GM19238 (cell line): Measurements from ENCODE around the gene MFNG.
A peak's percentile ranks its signal among the peaks of the same experiment; 100 is the strongest.

Source experiments
- DNase-seq: peaks from one replicate; pipeline ENCODE4 v3.0.0; 2011; ENCODE audit warnings: low spot score; ENCODE audit not compliant: insufficient read length

MFNG gene

GRCh38 chr22:37448516-37449127, 37.6 kb downstream of the MFNG start:
- no peak for DNase-seq

DNA sequence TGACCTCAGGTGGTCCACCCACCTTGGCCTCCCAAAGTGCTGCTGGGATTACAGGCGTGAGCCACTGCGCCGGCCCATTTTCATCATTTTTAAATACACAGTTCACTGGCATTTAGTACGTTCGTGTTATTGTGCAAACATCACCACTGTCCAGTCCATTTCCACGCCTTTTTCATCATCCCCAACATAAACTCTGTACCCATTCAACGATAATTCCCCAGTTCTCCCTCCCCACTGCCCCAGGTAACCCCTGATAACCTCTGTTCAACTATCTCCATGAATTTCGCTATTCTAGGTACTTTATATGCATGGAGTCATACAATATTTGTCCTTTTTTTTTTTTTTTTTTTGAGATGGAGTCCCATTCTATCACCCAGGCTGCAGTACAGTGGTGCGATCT, 40.7 kb downstream of the MFNG start:
- no peak for DNase-seq

DNA sequence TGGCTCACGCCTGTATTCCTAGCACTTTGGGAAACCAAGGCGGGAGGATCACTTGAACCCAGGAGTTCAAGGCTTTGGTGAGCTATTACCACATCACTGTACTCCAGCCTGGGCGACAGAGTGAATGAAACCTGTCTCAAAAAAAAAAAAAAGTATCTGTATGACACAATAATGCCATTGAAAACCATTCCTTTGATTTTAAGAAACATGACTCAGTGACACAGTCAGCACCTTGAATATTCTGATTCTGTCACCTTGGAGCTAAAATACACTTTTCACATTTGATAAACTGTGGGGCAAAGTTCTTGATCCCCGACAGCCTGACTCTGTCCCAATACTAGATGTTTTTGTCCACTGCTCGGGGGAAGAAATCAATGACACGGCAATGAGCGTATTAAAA, 42.2 kb downstream of the MFNG start:
- DNase-seq: no peak

- DNase-seq: no peak
These were observed 43.1 kb downstream of the MFNG start for GRCh38 chr22:37443086-37443485.

GRCh38 chr22:37442537-37442936, 43.6 kb downstream of the MFNG start:
- no peak for DNase-seq

DNA sequence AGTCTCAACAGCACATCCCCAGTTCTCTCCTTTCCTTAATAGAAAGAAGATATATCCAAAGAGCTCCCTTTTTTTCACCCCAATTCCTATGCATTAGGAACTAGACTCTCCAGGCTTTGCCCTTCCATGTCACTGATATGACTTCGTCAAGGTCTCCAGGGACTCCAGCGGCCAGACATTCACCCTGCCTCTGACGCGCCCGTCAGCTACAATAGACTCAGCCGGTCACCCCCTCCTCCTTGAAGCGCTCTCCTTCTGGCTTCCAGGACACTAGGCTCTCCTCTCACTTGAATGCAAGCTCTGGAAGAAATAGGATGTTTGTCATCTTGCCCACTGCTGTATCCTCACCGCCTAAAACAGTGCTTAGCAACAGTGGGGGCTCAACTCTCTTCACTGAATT, 44.0 kb downstream of the MFNG start:
- DNase-seq: no peak

GRCh38 chr22:37440875-37441274, 45.3 kb downstream of the MFNG start:
- no peak for DNase-seq

DNA sequence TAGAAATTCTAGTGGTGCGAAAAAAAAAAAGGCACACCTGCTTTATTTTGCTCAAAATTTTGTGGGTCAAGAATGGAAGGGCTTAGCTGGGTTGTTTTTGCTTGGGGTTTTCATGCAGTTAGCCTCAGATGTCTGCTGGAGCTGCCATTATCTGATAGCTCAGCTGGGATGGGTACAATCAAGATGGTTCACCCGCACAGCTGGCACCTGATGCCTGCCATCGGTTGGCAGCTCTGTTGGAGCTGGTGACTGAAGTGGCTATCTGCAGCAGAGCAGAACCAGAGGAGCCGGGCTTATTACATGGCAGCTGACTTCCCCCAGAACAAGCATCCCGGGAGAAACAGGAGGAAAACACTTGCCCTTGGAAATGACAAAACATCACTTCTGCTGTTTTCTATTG, 46.8 kb downstream of the MFNG start:
- DNase-seq: no peak

DNA sequence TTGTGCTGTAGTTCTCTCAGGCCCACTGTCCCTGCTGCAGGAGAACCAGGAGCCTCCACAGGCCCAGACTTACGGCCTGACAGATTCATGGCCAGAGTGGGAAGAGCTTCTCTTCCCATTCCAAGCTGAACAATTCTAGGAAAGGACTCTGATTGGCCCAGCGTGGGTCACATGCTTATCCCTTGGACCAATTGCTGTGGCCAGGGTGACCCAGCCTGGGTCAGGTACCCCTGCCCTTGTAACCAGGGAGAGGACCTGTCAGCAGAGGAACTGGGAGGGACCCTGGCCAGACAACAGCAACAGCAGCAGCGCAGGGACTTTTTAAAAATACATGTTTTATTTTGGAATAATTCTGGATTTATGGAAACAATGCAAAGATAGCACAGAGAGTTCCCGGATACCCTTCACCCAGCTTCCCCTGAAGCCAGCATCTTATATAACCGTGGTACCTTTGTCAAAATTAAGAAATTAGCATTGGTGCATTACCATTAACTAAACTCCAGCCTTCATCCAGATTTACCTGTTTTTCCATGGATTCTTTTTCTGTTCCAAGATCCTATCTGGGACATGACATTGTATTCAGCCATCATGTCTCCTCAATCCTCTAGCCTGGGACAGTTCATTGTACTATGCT, 50.1 kb downstream of the MFNG start:
- no peak for DNase-seq

GRCh38 chr22:37433786-37434185, 52.4 kb downstream of the MFNG start:
- no peak for DNase-seq

GRCh38 chr22:37432708-37433054, 53.5 kb downstream of the MFNG start:
- no peak for DNase-seq

DNA sequence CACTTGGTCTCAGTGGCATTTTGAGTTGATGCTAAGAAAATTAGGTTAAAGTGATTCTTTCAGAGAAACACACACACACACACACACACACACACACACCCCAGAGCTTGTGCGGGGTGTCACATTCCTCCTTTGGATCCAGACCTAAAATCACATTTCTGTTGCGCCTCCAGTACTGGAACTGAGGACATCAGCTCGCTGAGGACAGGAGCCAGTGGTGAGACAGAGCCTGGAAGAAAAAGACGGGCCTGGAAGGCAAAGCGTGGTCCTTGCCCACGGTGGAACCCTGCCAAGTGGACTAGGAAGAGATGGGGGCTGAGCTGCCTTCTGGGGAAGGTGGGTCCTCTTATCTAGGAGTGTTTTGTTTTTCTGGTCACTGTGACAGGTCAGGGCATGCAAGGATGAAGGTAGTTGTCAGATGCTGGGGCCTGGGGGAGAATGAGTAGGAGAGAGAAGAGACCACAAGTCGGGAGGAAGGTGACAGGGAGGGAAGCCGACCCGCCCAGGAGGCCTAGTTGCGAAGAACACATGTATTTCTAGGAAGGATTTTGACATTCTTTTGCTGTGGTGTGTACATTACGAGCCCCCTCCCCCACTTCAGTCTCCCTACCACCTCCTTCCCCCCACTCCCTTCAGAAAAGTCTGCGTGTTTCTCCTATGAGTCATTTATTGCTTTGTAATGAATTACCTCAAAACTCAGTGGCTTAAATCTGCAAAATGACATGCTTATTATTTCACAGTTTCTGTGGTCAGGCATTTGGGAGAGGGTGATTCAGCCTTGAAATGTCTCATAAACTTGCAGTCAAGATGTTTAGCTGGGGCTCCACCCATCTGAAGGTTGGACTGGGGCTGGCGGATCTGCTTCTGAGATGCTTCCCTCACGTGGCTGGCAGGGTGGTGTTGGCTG, 54.1 kb downstream of the MFNG start:
- no peak for DNase-seq

GRCh38 chr22:37431366-37431765, 54.8 kb downstream of the MFNG start:
- DNase-seq: no peak

GRCh38 chr22:37430941-37431340, 55.2 kb downstream of the MFNG start:
- no peak for DNase-seq

DNA sequence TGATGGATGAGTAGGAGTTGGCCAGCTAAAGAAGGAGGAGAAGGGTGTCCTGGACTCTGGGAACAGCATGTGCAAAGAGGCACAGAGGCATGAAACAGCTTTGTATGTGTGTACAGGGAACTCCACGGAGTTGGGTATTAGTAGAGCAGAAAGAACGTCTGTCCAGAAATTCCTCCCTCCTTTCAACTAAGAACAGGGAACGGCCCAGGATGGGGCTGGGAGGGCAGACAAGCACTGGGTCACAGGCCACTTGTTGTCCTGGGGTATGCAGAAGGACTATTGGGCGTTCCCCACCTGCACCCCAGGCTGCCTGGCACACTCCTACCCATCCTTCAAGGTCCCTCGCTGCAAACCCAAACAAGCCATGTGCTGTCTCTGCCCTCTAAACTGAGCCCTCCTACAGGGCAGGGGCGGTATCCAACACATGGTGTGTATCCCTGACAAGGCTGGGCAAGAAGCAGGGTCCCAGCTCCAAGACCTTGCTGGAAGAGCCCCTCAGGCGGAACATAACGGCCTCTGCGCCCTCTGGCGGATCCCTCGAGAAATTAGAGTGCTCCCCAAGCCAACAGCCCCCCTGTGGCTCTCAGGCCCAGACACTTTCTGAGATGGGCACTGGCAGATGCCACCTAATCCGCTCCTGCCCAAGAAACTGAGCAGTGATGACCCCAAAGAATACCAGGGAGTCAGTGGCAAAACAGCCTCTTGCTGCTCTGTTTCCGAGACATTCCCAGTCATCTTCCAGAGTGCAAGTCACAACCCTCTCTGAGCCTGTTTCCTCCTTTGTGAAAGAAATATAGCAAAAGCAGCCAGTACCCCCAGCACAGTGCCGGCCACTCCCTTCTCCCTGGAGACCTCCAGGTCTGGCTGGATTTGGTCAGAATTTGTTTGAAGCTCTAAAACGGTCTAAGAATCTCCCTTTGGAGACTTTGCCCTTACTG, 57.3 kb downstream of the MFNG start:
- DNase-seq: peak; percentile 66

GRCh38 chr22:37427711-37428635, 58.2 kb downstream of the MFNG start:
- DNase-seq: no peak

- no peak for DNase-seq
These were observed 59.0 kb downstream of the MFNG start, which contains the start of gene ELFN2 for GRCh38 chr22:37427135-37427710. Gene ELFN2, minus strand, starts transcription at chr22:37427479. Its CDS starts 51,945 bp downstream, at chr22:37375534.

GRCh38 chr22:37426706-37427134, 59.5 kb downstream of the MFNG start:
- DNase-seq: no peak

DNA sequence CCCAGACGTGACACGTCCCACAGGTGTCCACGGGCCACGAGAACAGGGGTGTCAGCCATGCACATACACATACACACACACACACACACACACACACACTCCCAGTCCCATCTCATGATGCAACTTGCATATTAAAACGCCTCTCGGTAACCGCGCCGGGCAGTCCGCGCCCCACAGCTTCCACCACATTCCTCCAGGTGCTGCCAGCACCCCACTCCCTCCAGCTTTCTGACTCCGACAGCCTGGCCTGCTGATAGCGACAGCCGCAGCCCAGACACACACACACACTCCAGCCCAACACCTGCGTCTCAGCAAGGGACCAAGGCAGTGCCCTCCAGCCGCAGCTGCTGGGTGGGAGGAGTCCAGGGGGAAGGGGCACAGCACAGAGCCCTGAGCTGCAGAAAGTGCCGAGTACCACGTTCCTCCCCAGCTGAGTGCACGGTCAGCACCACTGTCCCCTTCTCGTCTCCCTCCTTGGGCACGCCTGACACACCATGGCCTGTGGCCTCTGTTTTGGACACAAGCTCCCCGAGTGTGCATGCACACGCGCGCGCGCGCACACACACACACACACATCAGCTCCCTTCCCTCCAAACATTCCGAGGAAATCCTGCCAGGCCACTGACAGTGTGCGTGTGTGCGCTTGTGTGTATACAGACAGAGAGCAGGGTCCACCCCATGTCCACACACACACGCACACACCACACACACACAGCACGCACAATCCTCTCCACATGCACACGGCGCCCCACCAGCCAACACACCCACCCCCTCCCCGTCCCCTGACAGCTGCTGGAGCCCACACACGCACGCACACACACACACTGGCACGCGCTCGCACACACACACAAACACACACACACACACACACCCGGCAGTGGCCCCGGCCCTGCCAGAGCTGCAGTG, 60.1 kb downstream of the MFNG start:
- no peak for DNase-seq
